ENCODE data around the gene ARPC1B.

DNA sequence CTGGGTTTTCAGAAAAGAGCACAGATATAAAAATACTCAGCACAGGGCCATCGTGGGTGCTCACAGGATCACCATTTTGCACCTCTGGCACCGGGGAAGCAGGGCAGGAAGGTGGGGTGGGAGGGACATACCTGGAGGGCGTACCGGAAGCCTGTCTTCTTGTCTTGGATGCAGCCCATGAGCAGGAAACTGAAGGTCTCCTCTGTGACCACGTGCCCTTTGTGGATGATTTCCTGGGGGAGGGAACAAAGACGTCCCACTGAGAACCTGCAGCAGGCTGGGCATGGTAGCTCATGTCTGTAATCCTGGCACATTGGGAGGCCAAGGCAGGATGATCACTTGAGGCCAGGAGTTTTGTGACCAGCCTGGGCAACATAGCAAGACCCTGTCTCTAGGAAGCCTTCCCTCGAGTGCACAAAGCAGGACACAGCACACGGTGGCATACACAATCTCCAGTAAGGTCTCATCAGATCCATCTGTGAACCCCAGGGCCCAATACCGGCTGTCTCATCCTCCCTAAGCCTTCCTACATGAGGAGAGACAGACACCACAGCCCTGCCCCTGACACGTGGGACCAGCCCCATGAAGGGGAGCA is 54.5 kb downstream of the ARPC1B start:
- TF ChIP-seq, protein P1, sequence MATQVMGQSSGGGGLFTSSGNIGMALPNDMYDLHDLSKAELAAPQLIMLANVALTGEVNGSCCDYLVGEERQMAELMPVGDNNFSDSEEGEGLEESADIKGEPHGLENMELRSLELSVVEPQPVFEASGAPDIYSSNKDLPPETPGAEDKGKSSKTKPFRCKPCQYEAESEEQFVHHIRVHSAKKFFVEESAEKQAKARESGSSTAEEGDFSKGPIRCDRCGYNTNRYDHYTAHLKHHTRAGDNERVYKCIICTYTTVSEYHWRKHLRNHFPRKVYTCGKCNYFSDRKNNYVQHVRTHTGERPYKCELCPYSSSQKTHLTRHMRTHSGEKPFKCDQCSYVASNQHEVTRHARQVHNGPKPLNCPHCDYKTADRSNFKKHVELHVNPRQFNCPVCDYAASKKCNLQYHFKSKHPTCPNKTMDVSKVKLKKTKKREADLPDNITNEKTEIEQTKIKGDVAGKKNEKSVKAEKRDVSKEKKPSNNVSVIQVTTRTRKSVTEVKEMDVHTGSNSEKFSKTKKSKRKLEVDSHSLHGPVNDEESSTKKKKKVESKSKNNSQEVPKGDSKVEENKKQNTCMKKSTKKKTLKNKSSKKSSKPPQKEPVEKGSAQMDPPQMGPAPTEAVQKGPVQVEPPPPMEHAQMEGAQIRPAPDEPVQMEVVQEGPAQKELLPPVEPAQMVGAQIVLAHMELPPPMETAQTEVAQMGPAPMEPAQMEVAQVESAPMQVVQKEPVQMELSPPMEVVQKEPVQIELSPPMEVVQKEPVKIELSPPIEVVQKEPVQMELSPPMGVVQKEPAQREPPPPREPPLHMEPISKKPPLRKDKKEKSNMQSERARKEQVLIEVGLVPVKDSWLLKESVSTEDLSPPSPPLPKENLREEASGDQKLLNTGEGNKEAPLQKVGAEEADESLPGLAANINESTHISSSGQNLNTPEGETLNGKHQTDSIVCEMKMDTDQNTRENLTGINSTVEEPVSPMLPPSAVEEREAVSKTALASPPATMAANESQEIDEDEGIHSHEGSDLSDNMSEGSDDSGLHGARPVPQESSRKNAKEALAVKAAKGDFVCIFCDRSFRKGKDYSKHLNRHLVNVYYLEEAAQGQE (IDR thresholded peaks at IDR 0.05; ENCODE audit: borderline replicate concordance): no peak
- TF ChIP-seq, protein P1 (CRISPR knock-in tag; IDR thresholded peaks at IDR 0.05; ENCODE audit: low read depth): no peak
- TF ChIP-seq CBX5 (IDR thresholded peaks at IDR 0.05; ENCODE audit: borderline replicate concordance, low read depth) (no peak), ZNF184 (CRISPR knock-in tag; IDR thresholded peaks at IDR 0.05) (no peak), POLR2A (conservative IDR thresholded peaks at IDR 0.05) (no peak)

Measured in K562 (cell line).